GM18517 (cell line): ENCODE data around the gene CAPN7.
A peak's percentile ranks its signal among the peaks of the same experiment; 100 is the strongest.

ENCODE experiments used
- ATAC-seq: cut with Tn5 transposase; IDR thresholded peaks from one replicate; pipeline ENCODE4 v1.9.1; 2021; ENCODE audit warnings: mild to moderate bottlenecking, moderate library complexity; ENCODE audit not compliant: unreplicated experiment

CAPN7 gene

GRCh38 chr3:15272426-15273196 is 66.6 kb downstream of the CAPN7 start:
- no peak for ATAC-seq

GRCh38 chr3:15273227-15273626 is 67.2 kb downstream of the CAPN7 start:
- ATAC-seq: no peak

GRCh38 chr3:15276028-15276724 is 70.1 kb downstream of the CAPN7 start:
- no peak for ATAC-seq

- no peak for ATAC-seq
Measured at GRCh38 chr3:15277861-15278500, 71.9 kb downstream of the CAPN7 start.

GRCh38 chr3:15279205-15279604 is 73.2 kb downstream of the CAPN7 start:
- ATAC-seq: no peak

- ATAC-seq: no peak
Measured at GRCh38 chr3:15279671-15280402, 73.8 kb downstream of the CAPN7 start.

GRCh38 chr3:15280853-15281532 is 74.9 kb downstream of the CAPN7 start:
- ATAC-seq: no peak

GRCh38 chr3:15281817-15282216 is 75.8 kb downstream of the CAPN7 start:
- ATAC-seq: no peak

GRCh38 chr3:15283702-15284101 is 77.7 kb downstream of the CAPN7 start:
- no peak for ATAC-seq

GRCh38 chr3:15284121-15284889 is 78.3 kb downstream of the CAPN7 start:
- no peak for ATAC-seq

- no peak for ATAC-seq
Measured at GRCh38 chr3:15286022-15286421, 80.0 kb downstream of the CAPN7 start.

GRCh38 chr3:15287565-15288330 is 81.7 kb downstream of the CAPN7 start:
- no peak for ATAC-seq

GRCh38 chr3:15288331-15289035 is 82.4 kb downstream of the CAPN7 start:
- no peak for ATAC-seq

GRCh38 chr3:15289661-15290060 is 83.6 kb downstream of the CAPN7 start:
- ATAC-seq: no peak

- ATAC-seq: no peak
Measured at GRCh38 chr3:15290736-15291135, 84.7 kb downstream of the CAPN7 start.

GRCh38 chr3:15291589-15292541 is 85.8 kb downstream of the CAPN7 start:
- ATAC-seq: peak; percentile 86

- ATAC-seq: no peak
Measured at GRCh38 chr3:15292765-15293522, 86.9 kb downstream of the CAPN7 start.
